Measurements from ENCODE around the gene FARS2. TPM values are rescaled to one million over a fixed set of nuclear protein-coding genes. Genes with fewer than 3 reads are reported as not detected.

FARS2 gene
- total RNA-seq, 3 donors from 2014 or later, result 12.0 to 29.6 (median 24.3) TPM

DNA sequence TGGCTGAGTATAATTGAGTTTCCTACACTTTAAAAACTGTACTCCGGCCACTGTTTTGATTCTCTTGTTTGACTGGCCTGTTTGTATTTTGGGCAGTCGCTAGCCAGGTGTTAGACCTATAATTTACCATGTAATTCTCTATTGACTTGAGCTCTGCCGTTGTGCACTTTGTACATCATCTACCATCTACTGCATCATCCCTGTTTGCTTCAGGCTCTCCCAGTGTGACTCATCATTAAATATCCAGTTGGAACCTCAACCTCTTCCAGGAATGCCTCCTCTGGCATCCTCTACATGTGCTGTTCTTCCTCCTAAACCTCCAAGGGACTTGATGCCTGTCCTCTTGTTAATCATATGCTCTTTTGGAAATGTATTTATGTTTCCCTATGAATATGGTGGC lies 72.3 kb downstream of the FARS2 start:
- TF ChIP-seq POLR2A (IDR thresholded peaks at IDR 0.05) (no peak), POLR2AphosphoS5 (IDR thresholded peaks at IDR 0.05) (no peak)
- TF ChIP-seq, protein P1, sequence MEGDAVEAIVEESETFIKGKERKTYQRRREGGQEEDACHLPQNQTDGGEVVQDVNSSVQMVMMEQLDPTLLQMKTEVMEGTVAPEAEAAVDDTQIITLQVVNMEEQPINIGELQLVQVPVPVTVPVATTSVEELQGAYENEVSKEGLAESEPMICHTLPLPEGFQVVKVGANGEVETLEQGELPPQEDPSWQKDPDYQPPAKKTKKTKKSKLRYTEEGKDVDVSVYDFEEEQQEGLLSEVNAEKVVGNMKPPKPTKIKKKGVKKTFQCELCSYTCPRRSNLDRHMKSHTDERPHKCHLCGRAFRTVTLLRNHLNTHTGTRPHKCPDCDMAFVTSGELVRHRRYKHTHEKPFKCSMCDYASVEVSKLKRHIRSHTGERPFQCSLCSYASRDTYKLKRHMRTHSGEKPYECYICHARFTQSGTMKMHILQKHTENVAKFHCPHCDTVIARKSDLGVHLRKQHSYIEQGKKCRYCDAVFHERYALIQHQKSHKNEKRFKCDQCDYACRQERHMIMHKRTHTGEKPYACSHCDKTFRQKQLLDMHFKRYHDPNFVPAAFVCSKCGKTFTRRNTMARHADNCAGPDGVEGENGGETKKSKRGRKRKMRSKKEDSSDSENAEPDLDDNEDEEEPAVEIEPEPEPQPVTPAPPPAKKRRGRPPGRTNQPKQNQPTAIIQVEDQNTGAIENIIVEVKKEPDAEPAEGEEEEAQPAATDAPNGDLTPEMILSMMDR (IDR thresholded peaks at IDR 0.05), result no peak
- Histone ChIP-seq H3K36me3 (no peaks in the 10 kb centered on the region), H3K27ac (no peak overlapping the region), H3K27me3 (no peaks in the 10 kb centered on the region), H3K4me1 (peaks cover 0 to 6% of the 10 kb centered on the region in 2 donors), H3K4me3 (no peak overlapping the region), H3K9me3 (no peaks in the 10 kb centered on the region)
- DNase-seq (ENCODE audit: low spot score in 2 of 2), result no peak
- intact Hi-C loops (cut with DNase I; ENCODE audit: low total_unique reads), result no loop called here

DNA sequence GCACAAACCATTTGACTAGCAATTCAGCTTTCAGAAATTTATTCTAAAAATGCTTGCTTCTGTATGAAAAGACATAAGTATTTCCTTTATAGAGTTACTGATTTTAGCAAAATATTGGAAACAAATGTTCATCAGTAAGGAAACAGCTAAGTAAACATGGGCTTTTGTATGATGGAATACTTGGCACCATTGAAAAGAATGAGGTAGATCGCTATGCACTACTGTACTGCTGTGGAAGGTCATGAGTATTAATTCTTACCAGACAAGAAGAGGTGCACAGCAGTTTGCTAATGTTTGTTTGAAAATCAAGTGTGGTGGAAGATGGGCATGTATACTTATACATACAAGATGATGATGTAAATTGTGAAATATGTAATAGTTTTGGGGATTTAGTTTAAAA lies 73.0 kb downstream of the FARS2 start:
- Histone ChIP-seq H3K27me3 (no peaks in the 10 kb centered on the region), H3K9me3 (no peaks in the 10 kb centered on the region), H3K27ac (no peak overlapping the region), H3K4me3 (no peak overlapping the region), H3K36me3 (no peaks in the 10 kb centered on the region), H3K4me1 (peaks cover 0 to 6% of the 10 kb centered on the region in 2 donors)
- TF ChIP-seq POLR2A (IDR thresholded peaks at IDR 0.05) (no peak), POLR2AphosphoS5 (IDR thresholded peaks at IDR 0.05) (no peak)
- TF ChIP-seq, protein P1 (IDR thresholded peaks at IDR 0.05), result no peak
- intact Hi-C loops (cut with DNase I; ENCODE audit: low total_unique reads), result no loop called here
- DNase-seq (ENCODE audit: low spot score in 2 of 2), result no peak

DNA sequence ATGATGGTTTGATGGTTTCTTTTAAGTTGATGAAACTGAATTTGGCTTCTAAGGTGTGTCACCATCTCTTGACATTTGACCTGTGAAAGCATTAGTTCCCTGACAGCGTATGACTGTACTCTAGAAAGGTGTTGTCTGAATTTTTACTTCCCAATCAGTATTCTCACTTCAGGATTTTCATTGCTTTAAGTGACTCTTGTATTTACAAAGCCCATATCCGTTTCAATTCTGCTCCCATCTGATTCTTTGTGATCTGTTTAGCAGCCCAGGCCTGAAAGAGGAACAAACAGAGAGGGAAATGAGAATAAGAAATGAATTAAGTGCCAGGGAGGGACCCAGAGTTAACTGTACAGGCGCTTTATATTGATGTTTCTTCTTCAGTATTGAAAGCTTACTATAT lies 73.7 kb downstream of the FARS2 start:
- TF ChIP-seq, protein P1 (IDR thresholded peaks at IDR 0.05), result no peak
- TF ChIP-seq POLR2AphosphoS5 (IDR thresholded peaks at IDR 0.05) (no peak), POLR2A (IDR thresholded peaks at IDR 0.05) (no peak)
- H3K4me3 ChIP-seq, result no peak overlapping the region
- H3K36me3 ChIP-seq, result no peaks in the 10 kb centered on the region
- no peaks in the 10 kb centered on the region for H3K27me3 ChIP-seq
- intact Hi-C loops (cut with DNase I; ENCODE audit: low total_unique reads), result no loop called here
- H3K9me3 ChIP-seq, result no peaks in the 10 kb centered on the region
- DNase-seq (ENCODE audit: low spot score in 2 of 2), result no peak
- peaks cover 0 to 6% of the 10 kb centered on the region in 2 donors for H3K4me1 ChIP-seq
- H3K27ac ChIP-seq, result no peak overlapping the region

DNA sequence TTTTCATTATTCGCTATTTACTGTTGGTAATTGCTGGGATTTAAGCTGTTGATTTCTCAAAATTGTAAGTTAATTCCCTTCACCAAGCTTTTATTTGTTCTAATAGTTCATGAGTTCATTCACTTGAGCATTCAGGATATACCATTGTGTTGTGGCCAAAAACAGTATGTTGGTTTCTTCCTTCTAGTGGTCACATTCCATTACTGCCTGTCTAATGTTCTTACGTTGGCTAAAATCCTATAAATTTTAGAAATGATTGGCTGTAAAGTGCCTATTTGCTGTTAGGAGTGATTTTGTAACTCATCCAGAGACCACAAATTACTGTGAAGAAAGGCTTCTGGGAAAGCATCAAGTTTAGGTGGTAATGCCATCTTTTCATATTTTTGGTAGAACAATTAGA lies 76.3 kb downstream of the FARS2 start:
- Histone ChIP-seq H3K27me3 (no peaks in the 10 kb centered on the region), H3K27ac (no peak overlapping the region), H3K4me3 (no peak overlapping the region), H3K9me3 (no peaks in the 10 kb centered on the region), H3K36me3 (no peaks in the 10 kb centered on the region), H3K4me1 (peaks cover 0 to 6% of the 10 kb centered on the region in 2 donors)
- intact Hi-C loops (cut with DNase I; ENCODE audit: low total_unique reads), result no loop called here
- TF ChIP-seq POLR2AphosphoS5 (IDR thresholded peaks at IDR 0.05) (no peak), POLR2A (IDR thresholded peaks at IDR 0.05) (no peak)
- TF ChIP-seq, protein P1 (IDR thresholded peaks at IDR 0.05), result no peak
- DNase-seq (ENCODE audit: low spot score in 2 of 2), result no peak

DNA sequence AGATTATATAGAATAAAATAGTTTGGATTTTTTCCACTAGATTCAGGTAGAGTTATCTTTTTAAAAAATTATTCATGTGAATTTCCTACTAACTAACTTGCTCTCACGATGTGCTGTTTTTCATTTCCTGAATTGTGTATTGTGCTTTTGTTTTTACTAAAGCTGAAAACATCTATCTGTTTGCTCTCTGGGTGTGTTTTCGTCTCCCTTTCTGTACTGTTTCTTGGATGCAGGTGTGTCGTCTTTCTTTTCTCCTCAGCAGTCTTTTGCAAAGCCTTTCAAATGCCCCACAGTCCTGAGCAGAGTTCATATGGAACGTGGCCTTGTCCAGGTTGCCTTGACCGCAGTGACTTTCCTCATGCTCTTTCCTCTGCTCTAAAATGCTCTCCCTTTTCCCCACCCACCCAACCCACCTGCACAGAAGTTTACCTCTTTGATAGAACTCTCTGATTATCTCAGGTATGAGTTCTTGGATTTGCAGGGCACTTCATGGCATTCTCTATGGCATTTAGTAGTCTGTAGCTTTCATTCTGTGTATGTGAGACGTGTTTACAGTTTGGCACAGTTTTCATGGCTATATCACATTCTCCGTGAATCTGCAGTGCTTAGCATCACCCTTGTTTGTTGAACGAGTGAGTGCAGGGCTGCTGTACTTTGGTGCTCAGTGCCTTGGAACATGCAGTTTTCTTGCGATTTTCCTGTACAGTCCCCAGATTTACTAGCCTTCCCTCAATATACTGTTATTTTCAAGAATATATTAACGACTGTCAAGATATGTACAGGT lies 77.1 kb downstream of the FARS2 start:
- intact Hi-C loops (cut with DNase I; ENCODE audit: low total_unique reads), result no loop called here
- Histone ChIP-seq H3K4me3 (no peak overlapping the region), H3K4me1 (peaks cover 0 to 6% of the 10 kb centered on the region in 2 donors), H3K36me3 (no peaks in the 10 kb centered on the region), H3K27ac (no peak overlapping the region), H3K9me3 (no peaks in the 10 kb centered on the region), H3K27me3 (no peaks in the 10 kb centered on the region)
- DNase-seq (ENCODE audit: low spot score in 2 of 2), result no peak
- no peak for TF ChIP-seq POLR2AphosphoS5 (IDR thresholded peaks at IDR 0.05)
- TF ChIP-seq, protein P1 (IDR thresholded peaks at IDR 0.05), result no peak
- TF ChIP-seq POLR2A (IDR thresholded peaks at IDR 0.05), result no peak
